Measurements from ENCODE around the gene ZNF583.

Gene ZNF583

DNA sequence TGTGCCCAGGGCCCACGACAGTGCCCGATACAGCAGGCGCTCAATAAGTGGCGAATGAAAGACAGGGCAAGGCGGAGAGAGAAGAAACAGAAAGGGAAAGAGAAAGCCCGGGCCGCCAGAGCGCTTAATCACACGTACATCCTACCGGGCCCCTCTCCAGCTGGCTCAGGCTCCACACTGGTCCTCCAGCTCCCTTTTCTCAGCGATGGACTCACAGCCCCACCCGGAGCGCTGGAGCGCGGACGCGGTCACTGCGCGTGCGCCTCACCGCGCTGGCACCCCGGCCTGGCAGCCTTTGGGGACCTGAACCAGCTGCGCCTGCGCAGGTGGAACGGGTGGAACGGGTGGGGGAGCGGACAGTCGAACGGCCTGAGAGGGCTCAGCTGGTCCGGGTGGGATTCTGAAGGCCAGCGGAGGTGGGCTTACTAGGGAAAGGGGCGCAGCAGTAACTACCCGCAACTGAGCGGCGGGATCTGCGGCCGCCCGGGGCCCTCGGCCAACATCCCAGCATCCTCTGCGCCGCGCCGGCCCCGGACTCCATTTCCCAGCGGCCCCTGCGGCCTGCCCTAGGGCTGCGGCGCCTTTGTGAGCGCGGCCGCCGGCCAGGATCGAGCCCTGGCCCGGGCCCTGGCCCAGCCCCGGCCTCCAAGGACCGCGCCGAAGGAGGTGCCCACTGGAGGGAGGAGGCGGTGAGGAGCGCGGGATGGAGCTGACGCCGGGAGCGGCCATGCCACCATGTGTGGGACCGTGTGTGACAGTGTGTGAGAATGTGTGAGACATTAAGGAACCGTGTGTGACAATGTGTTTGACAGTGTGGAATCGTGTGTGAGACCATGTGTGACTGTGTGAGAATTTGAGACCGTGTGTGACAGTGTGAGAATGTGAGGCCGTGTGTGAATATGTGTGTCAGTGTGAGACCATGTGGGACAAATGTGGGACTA lies at the start of gene ZNF583:
TSS of gene ZNF583 (plus strand) at position 569 of the 941 bp plus-strand sequence. CDS start 2,783 bp downstream, outside the sequence.
- CTCF ChIA-PET: interaction anchor here (4.1 kb wide), 1 partner anchor 11 kb away, joined by 25 read pairs; the partner anchor contains the start of gene ZNF582
- DNase-seq (ENCODE audit: low read depth, low spot score): peak; percentile 70
- TF ChIP-seq, protein P1, sequence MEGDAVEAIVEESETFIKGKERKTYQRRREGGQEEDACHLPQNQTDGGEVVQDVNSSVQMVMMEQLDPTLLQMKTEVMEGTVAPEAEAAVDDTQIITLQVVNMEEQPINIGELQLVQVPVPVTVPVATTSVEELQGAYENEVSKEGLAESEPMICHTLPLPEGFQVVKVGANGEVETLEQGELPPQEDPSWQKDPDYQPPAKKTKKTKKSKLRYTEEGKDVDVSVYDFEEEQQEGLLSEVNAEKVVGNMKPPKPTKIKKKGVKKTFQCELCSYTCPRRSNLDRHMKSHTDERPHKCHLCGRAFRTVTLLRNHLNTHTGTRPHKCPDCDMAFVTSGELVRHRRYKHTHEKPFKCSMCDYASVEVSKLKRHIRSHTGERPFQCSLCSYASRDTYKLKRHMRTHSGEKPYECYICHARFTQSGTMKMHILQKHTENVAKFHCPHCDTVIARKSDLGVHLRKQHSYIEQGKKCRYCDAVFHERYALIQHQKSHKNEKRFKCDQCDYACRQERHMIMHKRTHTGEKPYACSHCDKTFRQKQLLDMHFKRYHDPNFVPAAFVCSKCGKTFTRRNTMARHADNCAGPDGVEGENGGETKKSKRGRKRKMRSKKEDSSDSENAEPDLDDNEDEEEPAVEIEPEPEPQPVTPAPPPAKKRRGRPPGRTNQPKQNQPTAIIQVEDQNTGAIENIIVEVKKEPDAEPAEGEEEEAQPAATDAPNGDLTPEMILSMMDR (IDR thresholded peaks at IDR 0.05; ENCODE audit: insufficient read depth, low read length, missing control alignments): no peak
- H3K4me3 ChIP-seq (ENCODE audit: low read depth, low read length): peak within 1 kb of the TSS; percentile 98
- POLR2A ChIA-PET: interaction anchor here (0.6 to 1.2 kb wide), 2 partner anchors 10 to 739 kb away, joined by 3 to 4 read pairs; partner anchors contain the start of gene ZNF582

GRCh38 chr19:56355517-56355916 lies 48.6 kb upstream of the ZNF583 start:
- no peak overlapping the region for H3K4me3 ChIP-seq (ENCODE audit: low read depth, low read length)
- no peak for DNase-seq (ENCODE audit: low read depth, low spot score)
- ChIA-PET POLR2A (no interaction called here), CTCF (no interaction called here)
- TF ChIP-seq, protein P1 (IDR thresholded peaks at IDR 0.05; ENCODE audit: insufficient read depth, low read length, missing control alignments): no peak

- TF ChIP-seq, protein P1 (IDR thresholded peaks at IDR 0.05; ENCODE audit: insufficient read depth, low read length, missing control alignments): no peak
- CTCF ChIA-PET: no interaction called here
- POLR2A ChIA-PET: no interaction called here
These were observed 47.2 kb upstream of the ZNF583 start for GRCh38 chr19:56356944-56357343.

DNA sequence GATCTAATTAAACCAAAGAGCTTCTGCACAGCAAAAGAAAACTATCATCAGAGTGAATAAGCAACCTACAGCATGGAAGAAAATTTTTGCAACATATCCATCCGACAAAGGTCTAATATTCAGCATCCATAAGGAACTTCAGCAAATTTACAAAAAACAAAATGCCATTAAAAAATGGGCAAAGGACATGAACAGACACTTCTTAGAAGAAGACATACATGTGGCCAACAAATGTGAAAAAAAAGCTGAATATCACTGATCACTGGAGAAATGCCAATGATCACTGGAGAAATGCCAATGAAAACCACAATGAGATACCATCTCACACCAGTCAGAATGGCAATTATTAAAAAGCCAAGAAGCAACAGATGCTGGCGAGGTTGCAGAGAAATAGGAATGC lies 43.3 kb upstream of the ZNF583 start:
- TF ChIP-seq, protein P1 (IDR thresholded peaks at IDR 0.05; ENCODE audit: insufficient read depth, low read length, missing control alignments): no peak
- no peak overlapping the region for H3K4me3 ChIP-seq (ENCODE audit: low read depth, low read length)
- DNase-seq (ENCODE audit: low read depth, low spot score): no peak
- ChIA-PET CTCF (interaction anchor here (1.0 kb wide), 1 partner anchor 9 kb away, joined by 5 read pairs; no protein-coding TSS in a partner anchor), POLR2A (no interaction called here)

More at GRCh38 chr19:56356944-56357343, 47.2 kb upstream of the ZNF583 start:
- no peak overlapping the region for H3K4me3 ChIP-seq (ENCODE audit: low read depth, low read length)
- no peak for DNase-seq (ENCODE audit: low read depth, low spot score)

DNA sequence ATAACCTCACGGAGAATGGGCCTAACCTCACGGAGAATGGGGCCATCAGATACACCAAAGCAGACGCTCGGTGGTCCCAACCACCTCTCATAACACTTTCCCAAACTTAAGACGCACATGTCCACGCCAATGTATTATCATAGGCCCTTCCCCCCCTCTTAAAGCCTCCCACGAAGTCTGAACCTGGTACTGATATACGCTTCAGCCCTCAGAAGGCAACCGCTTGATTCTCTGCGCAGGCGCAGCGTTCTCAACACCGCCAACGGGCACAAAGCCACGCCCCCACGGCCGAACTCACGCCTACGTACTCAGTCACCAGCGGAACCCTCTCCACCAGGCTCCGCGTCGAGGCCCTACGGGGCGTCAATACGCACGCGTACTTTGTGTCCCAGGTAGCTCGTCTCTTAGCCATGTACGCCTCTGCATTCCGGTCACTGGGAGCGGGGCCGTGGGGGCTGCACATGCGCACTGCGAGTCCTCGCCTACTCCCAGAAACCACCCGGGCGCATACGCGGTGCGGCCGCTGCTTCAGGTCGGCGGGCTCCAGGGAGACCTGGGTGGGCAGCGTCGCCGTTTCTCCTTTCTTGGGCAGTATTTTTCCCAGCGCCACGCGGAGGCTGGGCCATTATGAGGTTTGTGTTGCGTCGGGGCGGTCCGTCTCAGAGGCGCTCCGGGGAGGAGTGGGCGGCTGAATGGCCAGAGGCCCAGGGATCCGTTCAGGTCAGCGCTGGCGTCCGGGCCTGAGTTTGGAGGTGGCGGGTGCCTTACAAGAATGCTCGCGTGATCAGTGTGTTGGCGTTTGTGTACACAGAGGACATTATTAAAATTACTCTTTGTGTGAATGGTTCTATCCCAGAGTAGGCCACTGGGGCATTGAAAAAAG lies 36.1 kb upstream of the ZNF583 start:
- POLR2A ChIA-PET: interaction anchor here (0.6 to 1.1 kb wide), 3 partner anchors 9 to 19 kb away, joined by 3 to 8 read pairs (median 3); no protein-coding TSS in a partner anchor
- H3K4me3 ChIP-seq (ENCODE audit: low read depth, low read length): peak overlapping the region; percentile 83
- CTCF ChIA-PET: interaction anchor here (0.9 to 1.9 kb wide), 5 partner anchors 19 to 115 kb away, joined by 3 to 9 read pairs (median 5); partner anchors contain the start of gene ZNF582
- DNase-seq (ENCODE audit: low read depth, low spot score): peak; percentile 63
- TF ChIP-seq, protein P1 (IDR thresholded peaks at IDR 0.05; ENCODE audit: insufficient read depth, low read length, missing control alignments): no peak
